GM19025 (cell line): ENCODE results near the gene RFX3.
A peak's percentile ranks its signal among the peaks of the same experiment; 100 is the strongest.

Source experiments
- ATAC-seq: cut with Tn5 transposase; IDR thresholded peaks from one replicate; pipeline ENCODE4 v1.9.1; 2021; ENCODE audit warnings: mild to moderate bottlenecking, low read depth, moderate library complexity; ENCODE audit not compliant: unreplicated experiment

RFX3 gene

GRCh38 chr9:3243683-3244082 lies 282.1 kb downstream of the RFX3 start:
- ATAC-seq = no peak

DNA sequence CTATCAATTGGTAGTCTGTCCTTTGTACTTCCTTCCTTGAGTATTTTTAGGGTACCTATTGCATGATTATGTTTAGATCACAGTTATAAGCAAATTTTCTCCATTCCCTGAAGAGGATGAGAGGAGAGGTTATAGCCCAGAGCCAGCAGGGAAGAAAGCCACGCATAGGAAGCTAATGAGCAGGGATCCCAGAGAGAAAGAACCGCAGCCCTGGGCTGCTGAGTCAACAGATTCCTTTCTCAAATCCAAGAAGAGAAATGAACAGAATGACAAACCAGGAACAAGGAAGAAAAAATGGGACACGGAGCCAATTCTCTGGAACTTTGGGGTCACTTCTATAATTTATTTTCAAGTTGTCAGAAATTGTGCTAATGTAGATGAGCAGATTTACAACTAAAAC lies 284.5 kb downstream of the RFX3 start:
- no peak for ATAC-seq

GRCh38 chr9:3240656-3241268 lies 285.0 kb downstream of the RFX3 start:
- ATAC-seq = peak; percentile 80

GRCh38 chr9:3239240-3239639 lies 286.6 kb downstream of the RFX3 start:
- ATAC-seq = no peak

- ATAC-seq = no peak
Measured at GRCh38 chr9:3238236-3238635, 287.6 kb downstream of the RFX3 start.

DNA sequence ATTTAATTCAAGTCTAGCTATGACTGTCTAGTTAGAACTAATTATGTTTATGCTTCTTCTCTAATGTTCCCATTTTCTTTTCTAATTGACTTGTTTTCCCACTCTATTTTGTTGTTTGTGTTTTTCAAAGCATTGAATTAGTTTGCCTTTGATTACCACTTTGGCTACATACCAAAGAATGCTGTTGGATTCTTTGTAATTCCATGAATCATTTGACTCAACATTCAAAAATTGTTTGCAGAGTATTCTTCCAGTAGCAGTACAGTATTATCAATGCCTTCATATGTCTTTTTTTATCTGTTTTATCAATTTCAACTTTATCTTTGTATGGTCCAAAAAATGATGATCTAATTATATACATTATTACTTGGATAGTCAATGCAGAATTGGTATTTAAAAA lies 288.7 kb downstream of the RFX3 start:
- ATAC-seq = no peak

GRCh38 chr9:3235497-3235896 lies 290.3 kb downstream of the RFX3 start:
- no peak for ATAC-seq

DNA sequence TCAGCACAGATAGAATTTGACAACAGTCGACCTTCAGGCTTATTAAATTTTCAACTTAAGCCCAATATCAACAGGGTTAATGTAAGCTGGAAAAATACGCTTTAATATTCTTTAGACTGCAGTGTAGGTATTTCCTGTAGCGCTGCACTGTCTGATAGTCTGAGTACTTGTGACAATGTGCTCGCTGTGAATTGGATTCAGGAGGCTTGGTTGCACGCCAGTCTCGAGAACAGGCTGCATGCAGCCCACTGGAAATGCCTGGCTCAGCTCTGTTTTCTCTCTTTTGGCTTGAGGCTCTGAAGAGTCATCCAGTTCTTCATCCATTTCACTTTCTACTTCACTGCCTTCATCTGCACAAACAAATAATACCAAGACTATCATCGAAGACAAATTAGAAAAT lies 300.9 kb downstream of the RFX3 start:
- no peak for ATAC-seq

- ATAC-seq = no peak
Measured at GRCh38 chr9:3215658-3216057, 310.1 kb downstream of the RFX3 start.

GRCh38 chr9:3214741-3215140 lies 311.1 kb downstream of the RFX3 start:
- no peak for ATAC-seq

DNA sequence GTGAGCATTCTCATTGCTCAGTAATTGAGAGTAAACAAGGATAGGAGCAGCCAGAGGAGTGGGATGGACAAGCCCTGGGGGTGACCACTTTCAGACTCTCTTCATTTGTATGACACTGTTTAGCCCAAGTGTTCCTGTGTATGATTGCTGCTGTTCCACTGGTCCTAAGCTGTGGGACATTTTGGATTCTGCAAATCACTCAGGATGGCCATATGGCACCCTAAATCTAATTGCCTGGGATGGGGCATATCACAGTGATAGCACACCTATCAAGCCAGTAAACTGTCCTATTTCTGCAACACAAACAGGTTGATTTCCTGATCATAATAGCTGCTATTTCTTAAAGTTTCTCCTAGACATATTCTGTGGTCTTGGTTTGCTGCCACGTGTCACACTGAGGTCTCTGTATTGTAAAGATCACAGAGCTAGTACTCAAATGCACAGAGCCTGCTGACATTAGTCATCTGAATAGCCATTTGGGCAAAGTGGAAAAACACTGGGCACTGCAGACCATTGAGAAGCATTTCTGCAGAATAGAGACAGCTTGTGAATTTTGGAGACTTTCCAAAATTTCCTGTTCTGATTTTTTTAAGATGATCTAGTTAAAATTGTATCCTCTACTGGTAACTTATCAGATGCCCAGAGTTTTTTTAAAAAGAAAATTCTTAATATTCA lies 320.2 kb downstream of the RFX3 start:
- no peak for ATAC-seq

GRCh38 chr9:3200331-3200774 lies 325.4 kb downstream of the RFX3 start:
- no peak for ATAC-seq

DNA sequence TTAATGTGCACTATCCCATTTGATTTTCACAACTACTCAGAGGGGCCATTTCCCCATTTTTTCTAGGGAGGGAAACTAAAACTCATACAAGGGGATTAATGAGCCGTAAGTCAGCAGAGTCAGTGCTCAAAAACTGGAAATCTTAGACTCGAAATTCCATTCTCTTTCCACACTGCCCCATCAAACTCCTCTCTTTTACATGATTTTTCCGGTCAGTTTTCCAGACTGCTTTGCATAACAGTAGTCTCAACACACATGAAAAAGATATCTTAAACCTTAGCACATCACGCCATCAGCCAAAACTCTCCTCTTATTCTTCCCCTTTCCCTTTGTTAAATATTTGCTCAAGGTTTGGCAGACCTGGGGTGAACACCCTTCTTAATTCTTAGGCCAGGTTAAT lies 332.0 kb downstream of the RFX3 start:
- no peak for ATAC-seq

DNA sequence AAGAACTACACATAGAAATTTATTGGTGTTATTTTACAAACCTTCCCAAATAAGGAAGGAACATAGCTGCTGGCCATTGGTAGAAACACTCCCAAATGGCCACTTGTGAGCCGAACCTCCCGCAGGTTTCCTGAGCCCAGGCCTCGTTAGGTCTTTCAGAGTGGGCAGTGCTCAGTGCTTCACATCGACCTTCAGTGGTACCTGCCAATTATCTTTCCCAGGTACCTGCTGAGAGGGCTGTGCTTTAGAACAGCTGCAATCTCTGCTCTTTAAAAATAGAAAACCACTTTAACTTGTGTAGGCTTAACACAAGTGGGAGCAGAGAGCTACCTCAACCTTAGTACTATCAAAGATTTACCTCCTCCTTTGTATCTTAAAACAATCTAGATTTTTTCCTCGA lies 334.1 kb downstream of the RFX3 start:
- no peak for ATAC-seq

GRCh38 chr9:3189113-3189861 lies 336.5 kb downstream of the RFX3 start:
- no peak for ATAC-seq

DNA sequence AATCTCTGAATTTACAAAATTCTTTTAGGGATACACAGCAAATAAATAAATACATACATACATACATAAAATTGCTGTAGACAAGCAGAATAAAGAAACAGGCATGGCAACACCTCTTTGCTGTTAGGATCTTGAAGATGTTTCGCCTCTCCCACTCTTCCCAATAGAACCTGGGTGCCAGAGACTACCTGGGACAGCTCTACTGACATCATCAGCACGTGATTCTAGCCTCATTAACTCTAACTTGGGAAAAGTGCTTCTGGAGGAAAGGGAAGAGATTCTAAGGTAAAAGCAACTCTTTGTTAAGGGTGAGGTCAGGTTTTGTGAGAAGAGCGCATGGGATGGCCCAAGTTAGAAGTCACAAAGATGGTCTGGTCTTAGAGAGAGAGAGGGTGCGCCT lies 339.1 kb downstream of the RFX3 start:
- no peak for ATAC-seq

GRCh38 chr9:3181049-3181953 lies 344.5 kb downstream of the RFX3 start:
- ATAC-seq = no peak

- no peak for ATAC-seq
Measured at GRCh38 chr9:3180696-3181048, 345.1 kb downstream of the RFX3 start.

GRCh38 chr9:3179711-3180110 lies 346.1 kb downstream of the RFX3 start:
- ATAC-seq = no peak

DNA sequence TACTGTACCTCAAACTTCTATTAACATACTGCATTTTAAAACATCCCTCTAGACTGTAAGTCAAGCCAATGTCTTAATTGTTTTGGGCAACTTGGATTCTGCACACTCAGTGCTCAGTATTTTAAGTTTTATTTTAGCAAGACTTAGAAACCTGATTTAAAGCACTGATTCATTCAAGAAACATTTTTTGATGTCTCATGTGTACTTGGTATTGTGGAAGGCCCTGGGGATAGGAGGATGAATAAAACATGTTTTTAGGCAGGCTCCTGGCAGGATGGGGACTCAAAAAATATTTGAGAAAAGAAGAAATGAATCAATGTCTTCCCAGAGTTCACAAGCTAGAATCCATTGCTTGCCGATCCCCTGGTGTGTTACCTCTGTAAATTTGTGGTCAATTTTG lies 347.9 kb downstream of the RFX3 start:
- no peak for ATAC-seq
